ENCODE results near the gene ATF3.
"Not testable (repeated sequence)": the region's sequence is repeated elsewhere in the genome, so short reads cannot be mapped to it uniquely, and the experiment has no call there.

ATF3 gene

GRCh38 chr1:212628046-212628445 lies 19.5 kb downstream of the ATF3 start:
- no peak for DNase-seq (ENCODE audit: low spot score)

GRCh38 chr1:212628813-212629415 lies 20.4 kb downstream of the ATF3 start:
- no peak for DNase-seq (ENCODE audit: low spot score)

GRCh38 chr1:212629450-212630157 lies 21.0 kb downstream of the ATF3 start:
- no peak for DNase-seq (ENCODE audit: low spot score)

GRCh38 chr1:212630158-212630900 lies 21.8 kb downstream of the ATF3 start:
- DNase-seq (ENCODE audit: low spot score) = peak; percentile 70

- DNase-seq (ENCODE audit: low spot score) = no peak
Measured at GRCh38 chr1:212633161-212633560, 24.6 kb downstream of the ATF3 start.

- DNase-seq (ENCODE audit: low spot score) = no peak
Measured at GRCh38 chr1:212634252-212634651, 25.7 kb downstream of the ATF3 start.

GRCh38 chr1:212635141-212635631 lies 26.6 kb downstream of the ATF3 start:
- peak; percentile 40 for DNase-seq (ENCODE audit: low spot score)

- DNase-seq (ENCODE audit: low spot score) = peak; percentile 59
Measured at GRCh38 chr1:212637902-212638301, 29.3 kb downstream of the ATF3 start.

GRCh38 chr1:212638492-212639151 lies 30.1 kb downstream of the ATF3 start:
- peak; percentile 59 for DNase-seq (ENCODE audit: low spot score)

GRCh38 chr1:212639524-212639923 lies 31.0 kb downstream of the ATF3 start:
- DNase-seq (ENCODE audit: low spot score) = not testable (repeated sequence)

GRCh38 chr1:212640223-212640878 lies 31.8 kb downstream of the ATF3 start:
- no peak for DNase-seq (ENCODE audit: low spot score)

GRCh38 chr1:212641956-212642355 lies 33.4 kb downstream of the ATF3 start:
- DNase-seq (ENCODE audit: low spot score) = peak; percentile 49

GRCh38 chr1:212643877-212644276 lies 35.3 kb downstream of the ATF3 start:
- no peak for DNase-seq (ENCODE audit: low spot score)

GRCh38 chr1:212644866-212645545 lies 36.4 kb downstream of the ATF3 start:
- no peak for DNase-seq (ENCODE audit: low spot score)

GRCh38 chr1:212645546-212646543 lies 37.3 kb downstream of the ATF3 start:
- DNase-seq (ENCODE audit: low spot score) = no peak

- DNase-seq (ENCODE audit: low spot score) = no peak
Measured at GRCh38 chr1:212646588-212646987, 38.0 kb downstream of the ATF3 start.

- DNase-seq (ENCODE audit: low spot score) = no peak
Measured at GRCh38 chr1:212647004-212647403, 38.4 kb downstream of the ATF3 start.

GRCh38 chr1:212648431-212648830 lies 39.9 kb downstream of the ATF3 start:
- no peak for DNase-seq (ENCODE audit: low spot score)

GRCh38 chr1:212649020-212649419 lies 40.5 kb downstream of the ATF3 start:
- DNase-seq (ENCODE audit: low spot score) = no peak

GRCh38 chr1:212650228-212650627 lies 41.7 kb downstream of the ATF3 start:
- no peak for DNase-seq (ENCODE audit: low spot score)
